Activated naive CD8-positive, alpha-beta T cell treated with anti-CD3 and anti-CD28 coated beads, Interleukin-2, amount 10 ng/mL, durations not matched to agents 7 days and 5 days (primary cell): ENCODE measurements around the gene AADAC. TPM values are rescaled to one million over a fixed set of nuclear protein-coding genes. Genes with fewer than 3 reads are reported as not detected.
"Not testable (repeated sequence)": the region's sequence is repeated elsewhere in the genome, so short reads cannot be mapped to it uniquely, and the experiment has no call there.

Experiments used
- ATAC-seq: fragments of 150-1000 bp; cut with Tn5 transposase; one replicate; pipeline ENCODE4 v1.10.0; 2021; ENCODE audit warnings: low read depth, moderate library complexity
- POLR2A ChIA-PET: fragments of 350-600 bp; sonication (Branson Sonifier 250); formaldehyde crosslinking; loops from one replicate; lab custom pipeline; 2021; ENCODE audit warnings: antibody characterized with exemption; lab: Charles Lee
- DNase-seq: peaks from one replicate; pipeline ENCODE4 v3.0.0; 2021
- H3K27ac Mint-ChIP-seq: one replicate; pipeline ENCODE4 v1.8.0; 2022; ENCODE audit warnings: mild to moderate bottlenecking, mixed read lengths
- H3K27me3 Mint-ChIP-seq: one replicate; pipeline ENCODE4 v1.8.0; 2022; ENCODE audit warnings: mild to moderate bottlenecking, moderate library complexity, mixed read lengths
- H3K36me3 Mint-ChIP-seq: one replicate; pipeline ENCODE4 v1.8.0; 2021; ENCODE audit warnings: mild to moderate bottlenecking, mixed read lengths
- H3K4me1 Mint-ChIP-seq: one replicate; pipeline ENCODE4 v1.8.0; 2021; ENCODE audit warnings: mixed read lengths
- H3K4me3 Mint-ChIP-seq: one replicate; pipeline ENCODE4 v1.8.0; 2022; ENCODE audit warnings: mild to moderate bottlenecking, moderate library complexity, mixed read lengths
- H3K9me3 Mint-ChIP-seq: one replicate; pipeline ENCODE4 v1.8.0; 2021; ENCODE audit warnings: mixed read lengths
- total RNA-seq, 2 experiments: library from RNA; stranded (reverse); gene quantifications; one replicate each; pipeline ENCODE4 v1.2.3, GENCODE V29; 2021

AADAC gene
- total RNA-seq, 2 experiments from 2014 or later: not detected

GRCh38 chr3:151850065-151850464, 36.1 kb downstream of the AADAC start:
- POLR2A ChIA-PET, H3K9me3 Mint-ChIP-seq, H3K4me3 Mint-ChIP-seq, H3K36me3 Mint-ChIP-seq, H3K27ac Mint-ChIP-seq, H3K4me1 Mint-ChIP-seq, ATAC-seq, DNase-seq, H3K27me3 Mint-ChIP-seq: not testable (repeated sequence)

- peaks cover 2% of the 10 kb centered on the region for H3K9me3 Mint-ChIP-seq
- ATAC-seq (no peak), DNase-seq (no peak)
- no peak overlapping the region for H3K27ac Mint-ChIP-seq
- H3K4me3 Mint-ChIP-seq: no peak overlapping the region
- H3K27me3 Mint-ChIP-seq: peaks cover 8% of the 10 kb centered on the region
- peaks cover 2% of the 10 kb centered on the region for H3K4me1 Mint-ChIP-seq
- POLR2A ChIA-PET: no interaction called here
- H3K36me3 Mint-ChIP-seq: no peaks in the 10 kb centered on the region
Measured at GRCh38 chr3:151852074-151852811, 38.3 kb downstream of the AADAC start.

- Mint-ChIP-seq H3K36me3 (no peaks in the 10 kb centered on the region), H3K27me3 (peaks cover 13% of the 10 kb centered on the region), H3K4me3 (no peak overlapping the region), H3K9me3 (peaks cover 2% of the 10 kb centered on the region), H3K4me1 (peaks cover 2% of the 10 kb centered on the region), H3K27ac (no peak overlapping the region)
- POLR2A ChIA-PET: no interaction called here
- ATAC-seq (no peak), DNase-seq (no peak)
Measured at GRCh38 chr3:151856118-151856517, 42.2 kb downstream of the AADAC start.

- Mint-ChIP-seq H3K27ac (no peak overlapping the region), H3K4me3 (no peak overlapping the region), H3K4me1 (peaks cover 2% of the 10 kb centered on the region), H3K9me3 (no peaks in the 10 kb centered on the region), H3K36me3 (no peaks in the 10 kb centered on the region), H3K27me3 (peaks cover 12% of the 10 kb centered on the region)
- ATAC-seq: no peak
- POLR2A ChIA-PET: no interaction called here
- no peak for DNase-seq
Measured at GRCh38 chr3:151856641-151857040, 42.7 kb downstream of the AADAC start.

GRCh38 chr3:151859233-151859673, 45.3 kb downstream of the AADAC start:
- POLR2A ChIA-PET: no interaction called here
- ATAC-seq: no peak
- Mint-ChIP-seq H3K27ac (no peak overlapping the region), H3K36me3 (no peaks in the 10 kb centered on the region), H3K4me1 (no peaks in the 10 kb centered on the region), H3K27me3 (peaks cover 12% of the 10 kb centered on the region), H3K9me3 (no peaks in the 10 kb centered on the region), H3K4me3 (no peak overlapping the region)
- no peak for DNase-seq

GRCh38 chr3:151859905-151860304, 46.0 kb downstream of the AADAC start:
- Mint-ChIP-seq H3K4me3 (no peak overlapping the region), H3K27ac (no peak overlapping the region), H3K9me3 (no peaks in the 10 kb centered on the region), H3K27me3 (peaks cover 12% of the 10 kb centered on the region), H3K36me3 (no peaks in the 10 kb centered on the region), H3K4me1 (no peaks in the 10 kb centered on the region)
- no peak for ATAC-seq
- POLR2A ChIA-PET: no interaction called here
- no peak for DNase-seq

- POLR2A ChIA-PET: no interaction called here
- H3K36me3 Mint-ChIP-seq: no peaks in the 10 kb centered on the region
- no peak for DNase-seq
Measured at GRCh38 chr3:151863611-151864010, 49.7 kb downstream of the AADAC start.

GRCh38 chr3:151864423-151865101, 50.6 kb downstream of the AADAC start:
- ATAC-seq: no peak
- H3K27ac Mint-ChIP-seq: no peak overlapping the region
- peaks cover 9% of the 10 kb centered on the region for H3K27me3 Mint-ChIP-seq
- no peak overlapping the region for H3K4me3 Mint-ChIP-seq
- peaks cover 1% of the 10 kb centered on the region for H3K9me3 Mint-ChIP-seq
- no peak for DNase-seq
- POLR2A ChIA-PET: no interaction called here
- no peaks in the 10 kb centered on the region for H3K36me3 Mint-ChIP-seq
- H3K4me1 Mint-ChIP-seq: no peaks in the 10 kb centered on the region

More at GRCh38 chr3:151863611-151864010, 49.7 kb downstream of the AADAC start:
- no peak overlapping the region for H3K27ac Mint-ChIP-seq
- H3K9me3 Mint-ChIP-seq: peaks cover 1% of the 10 kb centered on the region
- no peaks in the 10 kb centered on the region for H3K4me1 Mint-ChIP-seq
- H3K4me3 Mint-ChIP-seq: no peak overlapping the region
- H3K27me3 Mint-ChIP-seq: peaks cover 16% of the 10 kb centered on the region
- ATAC-seq: no peak

- no peak for DNase-seq
- no peak overlapping the region for H3K27ac Mint-ChIP-seq
Measured at GRCh38 chr3:151866711-151867410, 52.9 kb downstream of the AADAC start.

GRCh38 chr3:151867666-151868065, 53.8 kb downstream of the AADAC start:
- H3K27ac Mint-ChIP-seq: no peak overlapping the region
- peaks cover 8% of the 10 kb centered on the region for H3K4me1 Mint-ChIP-seq
- peaks cover 1% of the 10 kb centered on the region for H3K9me3 Mint-ChIP-seq
- DNase-seq: no peak
- no peaks in the 10 kb centered on the region for H3K36me3 Mint-ChIP-seq
- H3K27me3 Mint-ChIP-seq: peaks cover 9% of the 10 kb centered on the region
- POLR2A ChIA-PET: no interaction called here
- no peak for ATAC-seq
- no peak overlapping the region for H3K4me3 Mint-ChIP-seq

More at GRCh38 chr3:151866711-151867410, 52.9 kb downstream of the AADAC start:
- no peak overlapping the region for H3K4me3 Mint-ChIP-seq
- POLR2A ChIA-PET: no interaction called here
- H3K9me3 Mint-ChIP-seq: peaks cover 1% of the 10 kb centered on the region
- ATAC-seq: no peak
- H3K4me1 Mint-ChIP-seq: peaks cover 6% of the 10 kb centered on the region
- no peaks in the 10 kb centered on the region for H3K36me3 Mint-ChIP-seq
- H3K27me3 Mint-ChIP-seq: peaks cover 9% of the 10 kb centered on the region

GRCh38 chr3:151869181-151869580, 55.3 kb downstream of the AADAC start:
- DNase-seq (no peak), ATAC-seq (no peak)
- no peak overlapping the region for H3K4me3 Mint-ChIP-seq
- H3K36me3 Mint-ChIP-seq: no peaks in the 10 kb centered on the region
- H3K4me1 Mint-ChIP-seq: peaks cover 8% of the 10 kb centered on the region
- POLR2A ChIA-PET: no interaction called here
- no peak overlapping the region for H3K27ac Mint-ChIP-seq
- peaks cover 9% of the 10 kb centered on the region for H3K27me3 Mint-ChIP-seq
- peaks cover 1% of the 10 kb centered on the region for H3K9me3 Mint-ChIP-seq

GRCh38 chr3:151871639-151872468, 57.9 kb downstream of the AADAC start:
- Mint-ChIP-seq H3K4me3 (peak overlapping the region; percentile 42), H3K9me3 (no peaks in the 10 kb centered on the region), H3K4me1 (peaks cover 13% of the 10 kb centered on the region), H3K36me3 (no peaks in the 10 kb centered on the region), H3K27ac (no peak overlapping the region), H3K27me3 (peaks cover 4% of the 10 kb centered on the region)
- POLR2A ChIA-PET: interaction anchor here (0.6 kb wide), 1 partner anchor 827 kb away, joined by 5 read pairs; no protein-coding TSS in a partner anchor
- DNase-seq (no peak), ATAC-seq (no peak)

GRCh38 chr3:151873398-151873797, 59.5 kb downstream of the AADAC start, which contains the start of gene SUCNR1:
SUCNR1 (plus strand) TSS chr3:151873643; CDS start chr3:151879893, 6,250 bp downstream.
- Mint-ChIP-seq H3K9me3 (no peaks in the 10 kb centered on the region), H3K4me1 (peaks cover 13% of the 10 kb centered on the region), H3K27ac (no peak within 1 kb of the TSS), H3K27me3 (no peaks in the 10 kb centered on the region), H3K4me3 (no peak within 1 kb of the TSS), H3K36me3 (no peaks in the 10 kb centered on the region)
- ATAC-seq (no peak), DNase-seq (no peak)
- POLR2A ChIA-PET: no interaction called here
